GM23248 (cell line): Measurements from ENCODE around the gene CPT1C.

Experiments
- EZH2 ChIP-seq: fragments of 200-600 bp; sonication (generic); IDR thresholded peaks from 2 replicates; pipeline ENCODE4 v1.6.1; 2018; ENCODE audit warnings: antibody characterized with exemption, mild to moderate bottlenecking; ENCODE audit not compliant: insufficient read depth, poor library complexity, severe bottlenecking
- EZH2phosphoT487 ChIP-seq: fragments of 200-600 bp; sonication (generic); IDR thresholded peaks from 2 replicates; pipeline ENCODE4 v1.6.1; 2018; ENCODE audit warnings: antibody characterized with exemption, moderate library complexity, mild to moderate bottlenecking, low read depth; ENCODE audit not compliant: insufficient read depth

GRCh38 chr19:49645995-49646394 lies 44.9 kb upstream of the CPT1C start:
- TF ChIP-seq EZH2 (no peak), EZH2phosphoT487 (no peak)
